GM18861 (cell line): ENCODE results near the gene CADPS2.
A peak's percentile ranks its signal among the peaks of the same experiment; 100 is the strongest.

Source experiments
- ATAC-seq: cut with Tn5 transposase; IDR thresholded peaks from one replicate; pipeline ENCODE4 v1.9.1; 2021; ENCODE audit not compliant: unreplicated experiment

Gene CADPS2

DNA sequence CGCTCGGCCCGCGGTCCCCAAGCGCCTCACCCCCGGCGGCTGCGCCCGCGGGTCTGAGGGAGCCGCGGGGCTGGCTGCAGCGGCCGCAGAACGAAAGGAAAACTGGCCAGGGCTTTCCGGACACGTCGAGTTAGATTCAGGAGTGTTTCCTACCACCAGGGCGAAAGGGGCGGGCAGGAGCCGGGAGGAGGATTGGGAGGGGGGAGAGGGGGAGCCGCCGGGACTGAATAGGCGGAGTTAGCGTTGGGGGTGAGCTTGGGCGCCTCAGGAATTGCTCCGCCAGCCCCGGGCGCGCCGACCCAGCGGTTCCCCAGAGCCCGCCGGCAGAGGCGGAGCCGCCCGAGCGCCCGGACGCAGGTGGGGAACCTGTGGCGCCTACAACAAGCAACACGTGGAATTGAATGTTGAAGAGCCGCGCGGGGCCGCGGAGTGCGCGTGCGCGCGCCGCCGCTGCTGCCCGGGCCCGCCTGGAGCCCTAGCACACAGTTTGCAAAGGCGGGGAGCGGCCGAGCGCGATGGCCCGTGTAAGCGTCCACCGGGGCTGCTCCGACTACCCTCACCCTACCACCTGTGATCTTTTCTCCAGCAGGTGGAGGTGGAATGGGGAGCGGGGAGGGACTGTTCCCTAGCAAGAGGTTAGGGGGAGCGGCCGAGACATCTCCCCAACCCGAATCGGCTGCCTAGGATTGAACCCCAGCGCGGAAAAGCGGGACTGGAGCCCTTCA is at the start of gene CADPS2:
Gene CADPS2, minus strand, starts transcription at position 104 of the 725 bp plus-strand sequence. CDS start 123 bp downstream, outside the sequence.
- ATAC-seq = peak; percentile 45

- ATAC-seq = no peak
Measured at GRCh38 chr7:122935620-122936019, 49.4 kb upstream of the CADPS2 start.

DNA sequence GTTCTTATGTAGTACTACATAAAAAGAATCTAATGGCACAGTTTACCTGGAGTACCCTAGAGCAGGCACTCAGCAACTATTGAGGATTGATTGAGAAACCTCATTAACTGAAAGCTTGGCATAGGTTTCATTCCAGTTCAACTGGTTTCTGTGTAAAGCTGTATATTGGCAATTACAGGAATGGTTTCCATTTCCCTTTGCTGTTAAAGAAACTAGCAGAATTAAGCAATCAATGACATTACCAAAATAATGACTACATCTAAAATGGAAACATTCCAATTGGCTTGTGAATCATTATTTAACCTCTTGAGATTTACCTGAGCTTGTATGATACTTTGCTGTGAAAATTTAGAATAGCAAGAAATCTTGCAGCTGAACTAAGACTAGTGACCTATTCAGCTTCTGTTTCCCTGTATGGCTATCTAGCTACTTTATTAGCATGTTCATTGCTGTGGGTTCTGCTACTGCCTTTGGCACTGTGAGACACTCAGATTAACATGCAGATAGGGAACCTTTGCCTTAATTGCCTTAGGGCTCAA is 33.5 kb upstream of the CADPS2 start:
- ATAC-seq = no peak

GRCh38 chr7:122914812-122915211 is 28.6 kb upstream of the CADPS2 start:
- ATAC-seq = no peak

DNA sequence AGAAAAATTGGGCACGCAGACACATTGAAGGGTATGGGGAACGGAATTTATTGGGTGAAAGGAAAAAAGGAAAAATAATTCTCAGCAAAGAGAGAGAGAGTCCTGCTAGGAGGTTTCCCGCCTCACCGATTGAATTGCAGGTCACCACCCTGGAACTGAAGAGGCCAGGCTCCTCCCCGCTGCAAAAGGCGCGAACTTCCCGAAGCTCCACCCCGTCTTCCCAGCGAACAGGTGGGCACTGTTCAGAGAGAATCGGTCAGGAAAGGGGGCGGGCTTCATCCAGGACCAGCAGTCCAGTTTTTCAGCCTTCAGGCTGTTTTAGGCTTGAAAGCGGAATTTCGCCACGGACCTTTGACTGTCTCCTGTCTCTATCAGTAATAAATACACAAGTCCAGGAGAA is 27.3 kb upstream of the CADPS2 start:
- no peak for ATAC-seq

- ATAC-seq = peak; percentile 60
Measured at GRCh38 chr7:122902751-122903495, 16.7 kb upstream of the CADPS2 start.

- no peak for ATAC-seq
Measured at GRCh38 chr7:122901250-122901649, 15.0 kb upstream of the CADPS2 start.

- no peak for ATAC-seq
Measured at GRCh38 chr7:122896509-122896908, 10.2 kb upstream of the CADPS2 start.

DNA sequence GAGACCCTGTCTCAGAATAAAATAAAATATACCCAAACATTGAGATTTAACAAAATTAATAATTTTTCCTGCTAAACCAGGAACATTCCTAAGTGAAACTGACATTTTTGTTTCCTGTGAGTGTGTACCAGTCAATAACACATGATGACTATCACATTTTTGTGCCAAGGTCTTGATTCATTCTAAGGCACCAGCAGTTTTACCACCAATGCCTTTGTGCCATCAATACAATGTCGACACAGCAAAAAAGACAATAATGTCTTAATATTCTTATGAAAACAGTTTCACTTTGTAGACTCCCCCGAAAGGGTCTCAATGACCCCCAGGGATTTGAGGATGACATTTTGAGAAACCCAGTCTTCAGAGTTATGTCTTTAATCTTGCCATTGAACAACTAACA is 7.2 kb upstream of the CADPS2 start:
- no peak for ATAC-seq

- no peak for ATAC-seq
Measured at GRCh38 chr7:122889116-122889515, 2.9 kb upstream of the CADPS2 start.

GRCh38 chr7:122887848-122888247 is 1.6 kb upstream of the CADPS2 start:
- ATAC-seq = no peak

DNA sequence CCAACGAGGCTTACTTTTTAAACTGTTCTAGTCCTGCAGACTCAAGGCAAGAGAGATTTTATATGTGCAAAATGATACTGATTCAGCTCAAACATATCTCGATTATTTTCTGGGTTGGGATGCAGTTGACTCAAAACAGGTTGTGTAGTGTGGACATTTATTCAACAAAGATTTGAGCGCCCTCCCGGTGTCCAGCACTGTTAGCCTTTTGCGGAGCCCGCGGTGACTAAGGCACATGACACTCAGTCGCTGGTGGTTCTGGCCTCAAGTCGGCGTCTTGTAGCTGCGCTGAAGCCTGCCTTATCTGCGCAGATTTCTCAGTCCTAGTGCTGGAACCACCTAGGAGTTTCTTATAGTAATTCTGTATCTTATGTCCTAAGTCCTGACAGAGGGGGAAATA is 938 bp upstream of the CADPS2 start:
- ATAC-seq = no peak

- peak; percentile 24 for ATAC-seq
Measured at GRCh38 chr7:122885583-122886356, 490 bp downstream of the CADPS2 start.

GRCh38 chr7:122884186-122884585 is 2.1 kb downstream of the CADPS2 start:
- ATAC-seq = no peak

- no peak for ATAC-seq
Measured at GRCh38 chr7:122883049-122883680, 3.1 kb downstream of the CADPS2 start.

DNA sequence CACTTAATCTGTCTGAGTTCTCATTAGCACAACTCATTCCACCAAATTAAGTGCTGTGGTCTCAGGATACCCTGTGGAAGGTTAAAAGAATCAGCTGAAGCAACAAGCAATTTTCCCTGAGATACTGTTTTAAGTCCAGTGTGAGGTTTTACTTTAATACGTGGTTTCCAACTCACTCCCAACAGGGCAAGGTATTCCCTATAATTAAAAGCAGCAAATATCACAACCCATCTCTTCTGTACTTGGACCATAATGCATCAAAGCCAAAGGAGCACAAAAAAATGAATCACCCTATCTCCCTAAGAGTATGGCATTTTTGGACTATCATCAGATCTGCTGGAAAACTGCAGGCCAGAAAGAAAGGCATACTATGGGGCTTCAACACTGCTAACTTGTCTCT is 4.9 kb downstream of the CADPS2 start:
- no peak for ATAC-seq

DNA sequence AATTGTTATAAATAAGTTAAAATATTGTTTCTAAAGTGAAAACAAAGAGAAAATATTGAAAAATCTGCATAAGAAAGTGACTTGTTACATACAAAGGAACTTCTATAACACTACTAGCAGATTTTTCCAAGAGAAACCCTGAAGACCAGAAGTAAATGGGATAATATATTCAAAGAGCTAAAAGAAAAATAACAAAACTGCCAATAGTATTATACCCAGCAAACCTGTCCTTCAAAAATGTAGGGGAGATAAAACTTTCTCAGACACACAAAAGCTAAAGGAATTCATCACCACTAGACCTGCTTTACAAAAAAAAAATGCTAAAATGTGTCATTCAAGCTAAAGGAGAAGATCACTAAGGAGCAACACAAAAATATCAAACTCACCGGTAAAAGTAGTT is 17.0 kb downstream of the CADPS2 start:
- no peak for ATAC-seq

DNA sequence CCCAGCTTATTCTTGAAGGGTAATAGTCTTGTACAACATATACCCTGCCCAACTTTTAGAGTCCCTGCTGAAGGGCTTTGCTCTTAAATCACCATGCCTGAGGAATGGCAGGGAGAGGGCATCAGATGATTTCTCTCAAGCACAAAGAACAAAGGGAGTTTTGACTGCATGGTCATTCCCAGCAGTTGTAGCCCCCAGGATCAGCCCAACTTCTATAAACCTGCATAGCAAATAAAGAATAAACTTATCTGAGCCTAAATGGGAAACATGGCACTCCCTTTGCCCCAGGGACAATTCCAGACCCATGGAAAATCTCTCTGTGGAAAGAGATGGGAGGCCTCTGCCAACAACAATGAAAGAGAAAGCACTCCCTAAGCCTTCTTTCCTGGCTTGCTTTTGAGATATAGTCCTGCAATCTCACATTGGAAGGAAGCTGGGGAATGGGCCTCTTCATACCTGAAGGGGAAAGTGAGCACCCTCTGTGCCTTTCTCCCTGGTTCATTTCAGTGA is 18.7 kb downstream of the CADPS2 start:
- ATAC-seq = no peak

DNA sequence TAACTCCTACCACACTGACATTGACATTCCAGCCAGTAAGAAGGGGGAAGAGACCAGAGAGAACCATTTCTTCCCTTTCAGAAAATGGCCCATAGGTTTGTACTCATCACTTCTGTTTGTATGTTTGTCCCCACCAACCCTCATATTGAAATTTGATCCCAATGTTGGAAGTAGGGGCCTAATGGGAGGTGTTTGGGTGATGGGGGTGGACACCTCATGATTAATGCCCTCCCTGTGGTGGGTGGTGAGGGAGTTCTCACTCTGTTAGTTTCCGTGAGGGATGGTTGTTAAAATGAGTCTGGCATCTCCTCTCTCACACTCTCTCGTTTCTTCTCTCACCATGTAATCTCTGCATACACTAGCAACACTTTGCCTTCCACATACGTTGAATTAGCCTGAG is 21.4 kb downstream of the CADPS2 start:
- ATAC-seq = no peak

DNA sequence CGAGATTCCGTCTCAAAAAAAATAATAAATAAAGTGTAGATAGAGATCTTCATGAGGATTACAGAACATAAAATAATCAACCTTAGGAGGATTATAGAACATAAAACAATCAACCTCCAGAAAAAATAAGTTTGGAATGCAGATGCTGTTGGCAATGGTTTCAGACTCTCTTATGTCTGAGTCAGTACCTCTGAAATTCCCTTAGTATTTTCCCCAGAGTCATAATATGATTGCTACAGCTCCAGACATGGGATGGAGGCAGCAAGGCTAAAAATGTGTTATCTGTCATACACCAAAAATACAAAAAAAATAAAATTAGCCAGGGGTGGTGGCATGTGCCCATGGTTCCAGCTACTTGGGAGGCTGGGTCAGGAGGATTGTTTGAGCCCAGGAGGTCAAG is 22.2 kb downstream of the CADPS2 start:
- no peak for ATAC-seq

GRCh38 chr7:122858320-122858719 is 27.9 kb downstream of the CADPS2 start:
- no peak for ATAC-seq
